Colonic mucosa (tissue), 4 donors: ENCODE measurements around the gene SEC62. TPM values are rescaled to one million over a fixed set of nuclear protein-coding genes. Genes with fewer than 3 reads are reported as not detected.
"Not testable (repeated sequence)": the region's sequence is repeated elsewhere in the genome, so short reads cannot be mapped to it uniquely, and the experiment has no call there.

Experiments
- DNase-seq: peaks from one replicate; pipeline ENCODE4 v3.0.0-alpha.2; 2020
- H3K27ac ChIP-seq: fragments of 200-600 bp; one replicate; pipeline ENCODE4 v1.8.0; 2021
- H3K27me3 ChIP-seq: fragments of 200-600 bp; one replicate; pipeline ENCODE4 v1.8.0; 2021
- H3K36me3 ChIP-seq: fragments of 200-600 bp; one replicate; pipeline ENCODE4 v1.8.0; 2021
- H3K4me1 ChIP-seq: fragments of 200-600 bp; one replicate; pipeline ENCODE4 v1.8.0; 2021; ENCODE audit warnings: mild to moderate bottlenecking
- H3K4me3 ChIP-seq: fragments of 200-600 bp; one replicate; pipeline ENCODE4 v1.8.0; 2021
- H3K9ac ChIP-seq, 2 donors: one replicate each; pipeline ENCODE4 v1.7.0; 2013; ENCODE audit warnings: control low read depth in 2 of 2, low read depth in 2 of 2, low read length in 2 of 2
- H3K9me3 ChIP-seq: fragments of 200-600 bp; one replicate; pipeline ENCODE4 v1.8.0; 2021
- CTCF ChIP-seq: fragments of 200-600 bp; IDR thresholded peaks from one replicate; pipeline ENCODE4 v1.8.0; 2022; ENCODE audit warnings: antibody characterized with exemption, mild to moderate bottlenecking
- intact Hi-C: fragments of 100-400 bp; cut with DNase I; formaldehyde crosslinking; loops from one replicate; pipeline ENCODE4 v1.14.1; 2022
- total RNA-seq, 2 donors: library from RNA; stranded (reverse); fragmentation: NEBNext Ultra II Directional in 1 of 2; extraction: Animal tissue kit (Norgen Biotek cat#: 25700) in 1 of 2; gene quantifications; one replicate each; pipeline ENCODE4 v1.2.1, GENCODE V29; 2021
- donor health status: healthy.
- donor health status: DM: no; HTN: no; CAD: no.
- donor health status: DM: no; HTN: no; CAD: no.

SEC62 gene
- total RNA-seq, 2 donors from 2014 or later: 70.0 to 98.3 TPM

- H3K36me3 ChIP-seq: no peaks in the 10 kb centered on the region
- TF ChIP-seq CTCF: no peak
- H3K4me3 ChIP-seq: no peak overlapping the region
- no peak overlapping the region for H3K27ac ChIP-seq
- H3K9me3 ChIP-seq: no peaks in the 10 kb centered on the region
- no peaks in the 10 kb centered on the region for H3K4me1 ChIP-seq
- intact Hi-C loops: no loop called here
- DNase-seq: no peak
- H3K9ac ChIP-seq: no peak overlapping the region
- no peaks in the 10 kb centered on the region for H3K27me3 ChIP-seq
These were observed 40.5 kb downstream of the SEC62 start for GRCh38 chr3:170007031-170007663.

GRCh38 chr3:170010498-170010897 lies 43.9 kb downstream of the SEC62 start:
- no peak for DNase-seq
- H3K9me3 ChIP-seq: no peaks in the 10 kb centered on the region

GRCh38 chr3:170012683-170013400 lies 46.2 kb downstream of the SEC62 start:
- Histone ChIP-seq H3K27ac (no peak overlapping the region), H3K9ac (peak overlapping the region in 1 of 2 donors; percentile 64), H3K4me1 (no peaks in the 10 kb centered on the region), H3K36me3 (no peaks in the 10 kb centered on the region), H3K27me3 (no peaks in the 10 kb centered on the region), H3K9me3 (no peaks in the 10 kb centered on the region), H3K4me3 (no peak overlapping the region)
- no peak for TF ChIP-seq CTCF
- peak; percentile 36 for DNase-seq
- intact Hi-C loops: no loop called here

More at GRCh38 chr3:170010498-170010897, 43.9 kb downstream of the SEC62 start:
- H3K4me3 ChIP-seq: no peak overlapping the region
- H3K27me3 ChIP-seq: no peaks in the 10 kb centered on the region
- no peaks in the 10 kb centered on the region for H3K4me1 ChIP-seq
- H3K36me3 ChIP-seq: no peaks in the 10 kb centered on the region
- no peak overlapping the region for H3K27ac ChIP-seq
- H3K9ac ChIP-seq: no peak overlapping the region
- intact Hi-C loops: no loop called here
- TF ChIP-seq CTCF: no peak

GRCh38 chr3:170016057-170016456 lies 49.5 kb downstream of the SEC62 start:
- no peak for DNase-seq
- no peak overlapping the region for H3K27ac ChIP-seq
- H3K9ac ChIP-seq: no peak overlapping the region
- intact Hi-C loops: no loop called here
- no peaks in the 10 kb centered on the region for H3K36me3 ChIP-seq
- H3K27me3 ChIP-seq: no peaks in the 10 kb centered on the region
- H3K4me3 ChIP-seq: no peak overlapping the region
- no peaks in the 10 kb centered on the region for H3K9me3 ChIP-seq
- TF ChIP-seq CTCF: no peak
- no peaks in the 10 kb centered on the region for H3K4me1 ChIP-seq

- H3K9ac ChIP-seq, H3K4me1 ChIP-seq, H3K27ac ChIP-seq, DNase-seq, intact Hi-C loops, H3K4me3 ChIP-seq, H3K9me3 ChIP-seq, H3K36me3 ChIP-seq, H3K27me3 ChIP-seq: not testable (repeated sequence)
These were observed 52.7 kb downstream of the SEC62 start for GRCh38 chr3:170019306-170019705.

GRCh38 chr3:170021083-170021482 lies 54.5 kb downstream of the SEC62 start:
- no peaks in the 10 kb centered on the region for H3K36me3 ChIP-seq
- no peak for TF ChIP-seq CTCF
- no peak for DNase-seq
- no peak overlapping the region for H3K9ac ChIP-seq
- intact Hi-C loops: no loop called here
- H3K4me1 ChIP-seq: no peaks in the 10 kb centered on the region
- no peak overlapping the region for H3K27ac ChIP-seq
- H3K27me3 ChIP-seq: no peaks in the 10 kb centered on the region
- no peaks in the 10 kb centered on the region for H3K9me3 ChIP-seq
- no peak overlapping the region for H3K4me3 ChIP-seq
